Activated naive CD4-positive, alpha-beta T cell treated with anti-CD3 and anti-CD28 coated beads, Interleukin-2, amount 50 U/mL, for 72 hours (primary cell): ENCODE data around the gene DUOX2. TPM values are rescaled to one million over a fixed set of nuclear protein-coding genes. Genes with fewer than 3 reads are reported as not detected.

Experiments used
- ATAC-seq, 2 donors: fragments of 150-1000 bp; cut with Tn5 transposase; 2 replicates each; pipeline ENCODE4 v1.10.0; 2021; ENCODE audit warnings: mild to moderate bottlenecking in 2 of 2, moderate library complexity in 2 of 2
- DNase-seq, 2 donors: peaks; one replicate each; pipeline ENCODE4 v3.0.0; 2021 to 2022; ENCODE audit warnings: low spot score in 2 of 2
- H3K27ac Mint-ChIP-seq, 2 donors: one replicate each; pipeline ENCODE4 v1.8.0; 2022; ENCODE audit warnings: mild to moderate bottlenecking in 2 of 2, mixed read lengths in 2 of 2
- H3K36me3 Mint-ChIP-seq, 2 donors: one replicate each; pipeline ENCODE4 v1.8.0; 2022; ENCODE audit warnings: mixed read lengths in 2 of 2
- H3K9me3 Mint-ChIP-seq, 2 donors: one replicate each; pipeline ENCODE4 v1.8.0; 2022; ENCODE audit warnings: mixed read lengths in 2 of 2
- total RNA-seq, 2 donors: library from RNA; stranded (reverse); gene quantifications; one replicate each; pipeline ENCODE4 v1.2.3, GENCODE V29; 2022

DUOX2 gene
- total RNA-seq = under 1 TPM; 0.16 to 0.36 TPM

DNA sequence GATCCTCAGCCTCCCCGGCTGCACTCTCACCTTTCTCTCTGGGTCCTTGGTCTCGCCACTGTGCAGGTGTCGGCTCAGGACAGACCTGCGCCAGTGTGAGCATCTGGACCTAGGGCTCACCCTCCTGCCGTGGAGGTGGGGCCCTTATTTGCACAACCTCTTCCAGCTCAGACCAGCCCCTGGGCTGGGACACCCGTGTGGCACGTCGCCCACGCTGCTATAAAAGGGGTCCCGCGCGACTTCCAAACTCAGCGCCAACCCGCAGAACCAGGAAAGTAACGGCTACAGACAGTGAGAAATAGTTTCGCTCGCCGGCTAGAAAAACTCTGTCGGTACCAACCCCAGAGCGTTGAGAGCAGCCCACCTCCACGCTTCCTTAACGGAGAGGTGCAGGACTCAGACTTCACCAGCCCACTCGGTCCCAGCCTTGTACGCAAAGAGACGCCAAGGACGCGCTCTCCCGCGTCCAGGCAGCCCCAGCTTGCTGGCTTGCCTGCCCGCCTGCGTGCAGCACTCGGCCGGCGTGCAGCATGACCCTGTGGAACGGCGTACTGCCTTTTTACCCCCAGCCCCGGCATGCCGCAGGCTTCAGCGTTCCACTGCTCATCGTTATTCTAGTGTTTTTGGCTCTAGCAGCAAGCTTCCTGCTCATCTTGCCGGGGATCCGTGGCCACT is at the start of gene DUOX2, which contains the start of gene DUOXA2:
Gene DUOX2, minus strand, starts transcription at position 97 of the 675 bp plus-strand sequence. CDS start 761 bp downstream, outside the sequence.
Gene DUOXA2, plus strand, starts transcription at position 251 of the 675 bp plus-strand sequence. Its CDS starts 280 bp downstream, at position 531.
- H3K36me3 Mint-ChIP-seq = peaks cover 0 to 5% of the 10 kb centered on the region in 2 donors
- no peaks in the 10 kb centered on the region for H3K9me3 Mint-ChIP-seq
- DNase-seq (peak in 1 of 2 donors; percentile 23), ATAC-seq (no peak)
- no peak within 1 kb of the TSS for H3K27ac Mint-ChIP-seq

- no peak overlapping the region for H3K27ac Mint-ChIP-seq
- H3K36me3 Mint-ChIP-seq = no peaks in the 10 kb centered on the region
- ATAC-seq = no peak
- no peaks in the 10 kb centered on the region for H3K9me3 Mint-ChIP-seq
- DNase-seq = no peak
Observed at GRCh38 chr15:45163508-45163856, 49.5 kb upstream of the DUOX2 start.

DNA sequence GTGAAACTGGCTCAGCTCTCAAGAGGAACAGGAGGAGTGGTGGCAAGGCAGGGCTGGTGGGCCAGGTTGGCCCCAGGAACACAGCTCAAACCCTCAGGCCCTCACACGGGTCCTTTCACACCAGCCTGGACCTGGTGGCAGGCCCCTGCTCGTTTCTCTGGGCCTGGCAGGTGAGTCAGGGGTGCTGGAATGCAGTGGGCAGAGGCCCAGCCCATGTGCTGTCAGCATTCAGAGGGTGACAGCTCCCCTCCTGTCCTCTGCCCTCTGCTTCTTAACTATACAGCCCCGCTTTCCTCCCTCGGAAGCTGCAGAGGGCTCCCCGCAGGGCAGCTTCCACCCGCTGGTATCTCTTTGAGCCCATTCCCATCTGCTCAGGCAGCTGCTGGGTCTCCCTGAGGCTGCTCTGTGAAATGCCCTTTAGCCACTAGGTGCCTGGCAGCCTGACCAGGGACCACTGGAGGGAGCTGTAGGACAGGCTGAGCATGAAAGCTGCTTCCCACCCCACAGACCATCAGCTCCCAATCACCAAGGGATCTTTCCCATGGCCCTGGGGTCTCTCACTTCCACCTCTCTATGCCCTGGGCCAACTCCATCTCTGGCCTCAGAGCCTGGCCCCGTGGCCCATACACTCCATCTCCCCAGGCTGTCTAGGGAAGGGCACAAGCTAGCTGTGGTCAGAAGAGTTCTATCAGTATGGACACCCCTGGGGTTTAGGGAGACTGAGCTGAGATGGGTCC is 49.0 kb upstream of the DUOX2 start:
- Mint-ChIP-seq H3K36me3 (no peaks in the 10 kb centered on the region), H3K27ac (peak overlapping the region in 1 of 2 donors; percentile 44), H3K9me3 (no peaks in the 10 kb centered on the region)
- DNase-seq (peak in 1 of 2 donors; percentile 66), ATAC-seq (peak; percentile 37 to 48)

DNA sequence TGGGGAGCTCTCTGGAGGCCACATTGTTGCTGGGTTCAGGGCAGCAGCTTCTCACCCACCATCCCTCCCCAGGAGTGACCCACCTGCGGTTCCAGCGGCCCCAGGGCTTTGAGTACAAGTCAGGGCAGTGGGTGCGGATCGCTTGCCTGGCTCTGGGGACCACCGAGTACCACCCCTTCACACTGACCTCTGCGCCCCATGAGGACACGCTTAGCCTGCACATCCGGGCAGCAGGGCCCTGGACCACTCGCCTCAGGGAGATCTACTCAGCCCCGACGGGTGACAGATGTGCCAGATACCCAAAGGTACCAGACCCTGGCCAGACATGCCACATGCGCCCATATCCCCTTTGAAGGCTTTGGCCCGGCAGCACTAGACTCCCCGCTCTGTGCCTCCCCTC is 47.7 kb upstream of the DUOX2 start:
- ATAC-seq (no peak), DNase-seq (no peak)
- H3K36me3 Mint-ChIP-seq = no peaks in the 10 kb centered on the region
- H3K9me3 Mint-ChIP-seq = no peaks in the 10 kb centered on the region
- no peak overlapping the region for H3K27ac Mint-ChIP-seq

DNA sequence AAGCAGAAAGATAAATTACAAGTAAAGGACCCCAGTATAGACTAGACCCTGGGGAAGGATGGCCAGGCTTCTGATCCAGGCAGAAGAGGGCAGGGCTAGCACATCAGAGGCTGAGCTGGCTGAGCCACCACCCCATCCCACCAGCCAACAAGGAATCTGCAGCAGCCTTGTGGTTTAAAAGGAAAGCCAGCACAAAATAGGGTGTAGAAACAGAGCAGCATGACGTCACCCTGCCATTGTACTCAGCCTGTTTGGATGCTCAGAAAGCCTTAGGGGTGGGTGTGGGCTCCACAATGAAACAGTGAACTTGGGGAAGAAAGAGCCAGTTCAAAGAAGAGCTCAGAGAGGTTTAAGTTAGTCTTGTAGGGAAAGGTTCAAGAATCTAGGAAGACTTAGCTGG is 44.0 kb upstream of the DUOX2 start:
- H3K36me3 Mint-ChIP-seq = no peaks in the 10 kb centered on the region
- DNase-seq (no peak), ATAC-seq (no peak)
- H3K9me3 Mint-ChIP-seq = no peaks in the 10 kb centered on the region
- peak overlapping the region; percentile 2 to 16 for H3K27ac Mint-ChIP-seq

DNA sequence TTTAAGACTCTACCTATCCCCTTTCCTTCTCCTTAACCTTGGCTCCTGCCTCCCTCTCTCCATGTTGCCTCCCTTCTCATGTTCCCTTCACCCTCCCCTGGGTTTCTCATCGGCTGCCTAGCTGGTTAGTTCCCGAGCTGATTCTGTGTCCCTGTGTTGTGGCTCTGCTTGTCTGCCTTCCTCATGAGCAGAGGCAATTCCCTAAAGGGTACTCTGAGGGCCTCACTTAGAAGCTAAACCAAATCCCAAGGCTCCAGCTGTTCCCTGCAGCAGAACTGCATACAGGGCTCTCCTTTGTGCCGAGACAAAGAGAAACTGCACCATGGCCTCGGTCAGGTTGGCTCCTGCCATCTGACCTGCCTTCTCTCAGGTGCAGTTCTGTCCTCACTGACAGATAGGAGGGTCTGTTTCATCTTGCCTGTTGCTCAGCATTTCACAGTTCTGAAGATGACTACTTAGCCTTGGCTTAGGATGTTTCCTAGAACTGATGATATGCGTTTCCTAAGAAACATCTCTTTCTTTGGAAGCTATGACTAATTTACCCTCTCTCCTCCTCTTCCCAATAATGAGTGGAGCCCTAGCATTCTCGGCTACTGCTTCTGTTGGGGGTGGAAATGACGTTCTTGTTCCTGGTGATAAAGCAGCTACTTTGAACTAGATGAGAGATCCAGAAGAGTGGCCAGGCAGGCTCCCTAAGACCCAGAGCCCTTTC is 42.9 kb upstream of the DUOX2 start:
- Mint-ChIP-seq H3K36me3 (no peaks in the 10 kb centered on the region), H3K9me3 (no peaks in the 10 kb centered on the region), H3K27ac (peak overlapping the region; percentile 2 to 45)
- DNase-seq (no peak), ATAC-seq (no peak)

DNA sequence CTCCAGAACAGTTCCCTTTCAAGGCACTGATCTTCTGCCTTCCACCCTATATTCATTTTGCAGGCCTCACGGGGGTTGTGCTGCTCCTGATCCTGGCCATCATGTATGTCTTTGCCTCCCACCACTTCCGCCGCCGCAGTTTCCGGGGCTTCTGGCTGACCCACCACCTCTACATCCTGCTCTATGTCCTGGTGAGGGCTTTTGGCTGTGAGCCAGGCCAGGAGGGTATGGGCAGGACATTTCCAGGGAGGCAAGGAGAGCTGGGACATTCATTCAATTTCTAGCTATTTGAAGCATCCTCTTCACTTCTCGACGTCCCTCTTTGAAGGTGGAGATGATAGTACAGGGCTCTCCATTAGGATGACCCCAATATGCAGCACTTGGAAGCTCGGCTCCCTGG is 41.8 kb upstream of the DUOX2 start:
- Mint-ChIP-seq H3K36me3 (no peaks in the 10 kb centered on the region), H3K9me3 (no peaks in the 10 kb centered on the region), H3K27ac (no peak overlapping the region)
- ATAC-seq (no peak), DNase-seq (no peak)

- H3K27ac Mint-ChIP-seq = peak overlapping the region in 1 of 2 donors; percentile 60
- H3K9me3 Mint-ChIP-seq = no peaks in the 10 kb centered on the region
- DNase-seq (no peak), ATAC-seq (no peak)
- H3K36me3 Mint-ChIP-seq = no peaks in the 10 kb centered on the region
Observed at GRCh38 chr15:45151998-45152828, 38.2 kb upstream of the DUOX2 start.

GRCh38 chr15:45150997-45151396 is 37.0 kb upstream of the DUOX2 start:
- Mint-ChIP-seq H3K27ac (peak overlapping the region in 1 of 2 donors; percentile 44), H3K36me3 (no peaks in the 10 kb centered on the region), H3K9me3 (no peaks in the 10 kb centered on the region)
- ATAC-seq (no peak), DNase-seq (no peak)

GRCh38 chr15:45150481-45150880 is 36.5 kb upstream of the DUOX2 start:
- no peak for ATAC-seq
- H3K9me3 Mint-ChIP-seq = no peaks in the 10 kb centered on the region
- no peak for DNase-seq
- H3K36me3 Mint-ChIP-seq = no peaks in the 10 kb centered on the region
- no peak overlapping the region for H3K27ac Mint-ChIP-seq

GRCh38 chr15:45149060-45149459 is 35.1 kb upstream of the DUOX2 start:
- Mint-ChIP-seq H3K27ac (peak overlapping the region in 1 of 2 donors; percentile 61), H3K9me3 (no peaks in the 10 kb centered on the region), H3K36me3 (no peaks in the 10 kb centered on the region)
- no peak for ATAC-seq
- DNase-seq = no peak

DNA sequence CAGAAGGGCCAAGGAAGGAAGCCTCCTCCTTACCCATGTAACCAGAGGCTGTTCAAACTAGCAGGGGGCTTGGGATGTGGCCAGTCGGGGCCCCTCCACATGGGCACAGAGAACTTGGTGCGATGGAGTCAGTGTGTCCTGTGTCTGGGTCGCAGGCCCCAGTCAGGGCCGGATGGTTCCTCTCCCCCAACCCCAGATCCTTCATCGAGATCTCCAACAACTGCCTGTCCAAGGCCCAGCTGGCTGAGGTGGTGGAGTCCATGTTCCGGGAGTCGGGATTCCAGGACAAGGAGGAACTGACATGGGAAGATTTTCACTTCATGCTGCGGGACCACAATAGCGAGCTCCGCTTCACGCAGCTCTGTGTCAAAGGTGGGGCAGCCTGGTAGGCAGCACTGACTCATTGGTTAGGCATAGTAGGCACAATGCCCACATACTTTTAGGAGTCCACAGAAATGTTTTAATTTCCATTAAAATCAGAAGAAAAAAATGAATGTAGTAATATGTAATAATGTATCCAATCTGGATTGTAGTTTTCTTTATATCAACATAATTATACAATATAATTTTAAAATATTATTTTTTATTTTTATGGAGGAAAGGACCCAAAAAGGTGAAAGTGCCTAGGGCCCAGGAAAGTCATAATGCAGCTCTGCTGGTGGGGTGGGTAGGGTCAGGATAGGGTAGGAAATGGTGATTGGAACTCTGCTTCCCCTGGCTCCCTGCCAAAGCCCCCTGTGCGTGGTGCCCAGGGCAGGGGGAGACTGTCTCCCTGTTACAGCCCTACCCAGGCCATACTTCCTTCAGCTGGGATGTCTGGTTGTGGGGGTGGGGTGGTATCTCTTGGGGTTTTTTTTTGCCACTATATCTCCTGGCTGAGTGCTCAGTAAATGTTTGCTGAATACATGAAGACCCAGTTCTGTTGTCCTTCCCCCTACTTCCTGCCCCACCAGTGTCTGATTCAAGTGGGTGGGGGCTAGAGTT is 34.4 kb upstream of the DUOX2 start:
- Mint-ChIP-seq H3K27ac (peak overlapping the region in 1 of 2 donors; percentile 61), H3K9me3 (no peaks in the 10 kb centered on the region), H3K36me3 (no peaks in the 10 kb centered on the region)
- DNase-seq (no peak), ATAC-seq (no peak)

DNA sequence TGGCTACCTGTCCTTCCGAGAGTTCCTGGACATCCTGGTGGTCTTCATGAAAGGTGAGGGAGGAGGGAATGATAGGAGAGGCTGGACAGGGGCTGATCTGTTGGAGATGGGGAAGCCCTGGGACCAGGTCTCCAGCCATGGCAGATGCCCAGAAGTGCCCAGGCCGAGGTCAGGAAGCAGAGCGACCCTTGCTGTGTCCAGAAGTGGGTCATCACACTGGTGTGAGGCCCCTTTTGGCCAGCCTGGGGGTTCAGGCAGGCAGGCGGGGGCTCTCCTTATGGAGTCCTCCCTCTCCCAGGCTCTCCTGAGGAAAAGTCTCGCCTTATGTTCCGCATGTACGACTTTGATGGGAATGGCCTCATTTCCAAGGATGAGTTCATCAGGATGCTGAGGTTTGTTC is 33.6 kb upstream of the DUOX2 start:
- Mint-ChIP-seq H3K9me3 (no peaks in the 10 kb centered on the region), H3K36me3 (no peaks in the 10 kb centered on the region), H3K27ac (no peak overlapping the region)
- ATAC-seq (no peak), DNase-seq (no peak)

DNA sequence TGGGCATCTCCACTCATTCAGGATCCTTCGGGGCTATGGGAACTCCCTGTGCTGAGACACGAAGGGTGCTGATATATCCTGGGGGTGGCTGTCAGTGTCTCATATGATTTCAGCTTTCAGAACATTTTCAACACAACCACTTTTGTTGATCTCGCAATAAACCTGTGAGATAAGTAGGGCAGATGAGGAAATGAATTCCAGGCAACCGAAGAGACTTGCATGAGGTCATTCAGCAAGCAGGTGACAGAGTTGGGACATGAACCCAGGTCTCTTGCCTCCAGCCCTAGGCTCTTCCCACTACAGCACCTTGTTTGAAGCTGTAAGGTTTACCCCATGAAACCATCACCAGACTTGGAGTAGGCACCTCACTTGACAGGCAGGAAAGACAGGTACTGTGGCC is 32.4 kb upstream of the DUOX2 start:
- DNase-seq = no peak
- H3K9me3 Mint-ChIP-seq = no peaks in the 10 kb centered on the region
- no peak for ATAC-seq
- no peaks in the 10 kb centered on the region for H3K36me3 Mint-ChIP-seq
- no peak overlapping the region for H3K27ac Mint-ChIP-seq

GRCh38 chr15:45144775-45145174 is 30.8 kb upstream of the DUOX2 start:
- ATAC-seq (no peak), DNase-seq (no peak)
- H3K36me3 Mint-ChIP-seq = no peaks in the 10 kb centered on the region
- no peak overlapping the region for H3K27ac Mint-ChIP-seq
- no peaks in the 10 kb centered on the region for H3K9me3 Mint-ChIP-seq

GRCh38 chr15:45143946-45144345 is 30.0 kb upstream of the DUOX2 start:
- DNase-seq (no peak), ATAC-seq (no peak)
- Mint-ChIP-seq H3K27ac (no peak overlapping the region), H3K9me3 (no peaks in the 10 kb centered on the region), H3K36me3 (no peaks in the 10 kb centered on the region)
